ENCODE results near the gene MED22.
"Not testable (repeated sequence)": the region's sequence is repeated elsewhere in the genome, so short reads cannot be mapped to it uniquely, and the experiment has no call there.

MED22 gene

GRCh38 chr9:133347985-133348717, at the start of gene MED22, which contains the start of gene RPL7A:
Gene MED22, minus strand, starts transcription at chr9:133348131. Its CDS starts 1,469 bp downstream, at chr9:133346662.
Gene RPL7A, plus strand, starts transcription at chr9:133348218. Its CDS starts 26 bp downstream, at chr9:133348244.
- no peak for TF ChIP-seq CTCF (IDR thresholded peaks at IDR 0.05; ENCODE audit: insufficient read depth, missing control alignments)
- FAIRE-seq (no peak), DNase-seq (ENCODE audit: insufficient read length, low spot score) (peak; percentile 93)

GRCh38 chr9:133397370-133397769, 49.4 kb upstream of the MED22 start:
- TF ChIP-seq CTCF (IDR thresholded peaks at IDR 0.05; ENCODE audit: insufficient read depth, missing control alignments): no peak
- DNase-seq (ENCODE audit: insufficient read length, low spot score) (peak; percentile 2), FAIRE-seq (no peak)

GRCh38 chr9:133396952-133397351, 49.0 kb upstream of the MED22 start:
- FAIRE-seq (no peak), DNase-seq (ENCODE audit: insufficient read length, low spot score) (peak; percentile 23)
- TF ChIP-seq CTCF (IDR thresholded peaks at IDR 0.05; ENCODE audit: insufficient read depth, missing control alignments): peak; percentile 18

GRCh38 chr9:133394687-133395271, 46.8 kb upstream of the MED22 start:
- DNase-seq (ENCODE audit: insufficient read length, low spot score): peak; percentile 6
- TF ChIP-seq CTCF (IDR thresholded peaks at IDR 0.05; ENCODE audit: insufficient read depth, missing control alignments): no peak
- no peak for FAIRE-seq

- DNase-seq (ENCODE audit: insufficient read length, low spot score) (peak; percentile 3), FAIRE-seq (no peak)
- no peak for TF ChIP-seq CTCF (IDR thresholded peaks at IDR 0.05; ENCODE audit: insufficient read depth, missing control alignments)
Measured at GRCh38 chr9:133393399-133393798, 45.5 kb upstream of the MED22 start.

GRCh38 chr9:133392308-133392707, 44.4 kb upstream of the MED22 start:
- not testable (repeated sequence) for DNase-seq (ENCODE audit: insufficient read length, low spot score); FAIRE-seq

- not testable (repeated sequence) for FAIRE-seq; DNase-seq (ENCODE audit: insufficient read length, low spot score)
Measured at GRCh38 chr9:133391449-133391848, 43.5 kb upstream of the MED22 start.

- no peak for TF ChIP-seq CTCF (IDR thresholded peaks at IDR 0.05; ENCODE audit: insufficient read depth, missing control alignments)
- DNase-seq (ENCODE audit: insufficient read length, low spot score) (no peak), FAIRE-seq (no peak)
Measured at GRCh38 chr9:133390713-133391112, 42.8 kb upstream of the MED22 start.
